Smooth muscle cell (in vitro differentiated cells): Measurements from ENCODE around the gene CRB1. TPM values are rescaled to one million over a fixed set of nuclear protein-coding genes. Genes with fewer than 3 reads are reported as not detected.
A peak's percentile ranks its signal among the peaks of the same experiment; 100 is the strongest.

Experiments used
- DNase-seq: peaks from one replicate; lab custom pipeline; 2025; ENCODE audit not compliant: unreplicated experiment; lab: John Stamatoyannopoulos, UW
- H2AFZ ChIP-seq: fragments of 200-600 bp; sonication (generic); 2 replicates; pipeline ENCODE4 v1.6.0; 2016; ENCODE audit warnings: antibody characterized with exemption, low read depth, mild to moderate bottlenecking
- H3F3A ChIP-seq: fragments of 200-600 bp; sonication (generic); 2 replicates; pipeline ENCODE4 v1.6.0; 2017; ENCODE audit warnings: antibody characterized with exemption, low read depth
- H3K27ac ChIP-seq: fragments of 200-600 bp; sonication (generic); 2 replicates; pipeline ENCODE4 v1.5.1; 2016; ENCODE audit warnings: low read depth, mild to moderate bottlenecking
- H3K27me3 ChIP-seq: fragments of 200-600 bp; sonication (generic); 2 replicates; pipeline ENCODE4 v1.6.1; 2016; ENCODE audit warnings: low read depth, mild to moderate bottlenecking
- H3K36me3 ChIP-seq: fragments of 200-600 bp; sonication (generic); 2 replicates; pipeline ENCODE4 v1.5.1; 2016; ENCODE audit warnings: low read depth
- H3K4me1 ChIP-seq: fragments of 200-600 bp; sonication (generic); 2 replicates; pipeline ENCODE4 v1.5.1; 2016; ENCODE audit warnings: low read depth
- H3K4me2 ChIP-seq: fragments of 200-600 bp; sonication (generic); 2 replicates; pipeline ENCODE4 v1.6.0; 2016; ENCODE audit warnings: mild to moderate bottlenecking
- H3K4me3 ChIP-seq: fragments of 200-600 bp; sonication (generic); 2 replicates; pipeline ENCODE4 v1.5.1; 2016; ENCODE audit warnings: mild to moderate bottlenecking
- H3K79me2 ChIP-seq: fragments of 200-600 bp; sonication (generic); 2 replicates; pipeline ENCODE4 v1.6.0; 2016; ENCODE audit warnings: low read depth, mild to moderate bottlenecking
- H3K9ac ChIP-seq: fragments of 200-600 bp; sonication (generic); 2 replicates; pipeline ENCODE4 v1.6.0; 2016; ENCODE audit warnings: low read depth
- H3K9me3 ChIP-seq: fragments of 200-600 bp; sonication (generic); replicated peaks from 2 replicates; pipeline ENCODE4 v1.5.1; 2016; ENCODE audit warnings: low read depth
- H4K20me1 ChIP-seq: fragments of 200-600 bp; sonication (generic); 2 replicates; pipeline ENCODE4 v1.6.0; 2016; ENCODE audit warnings: low read depth
- CTCF ChIP-seq: fragments of 200-600 bp; sonication (generic); IDR thresholded peaks from 2 replicates; pipeline ENCODE4 v1.5.1; 2017; ENCODE audit warnings: borderline replicate concordance, mild to moderate bottlenecking, antibody characterized with exemption; ENCODE audit not compliant: insufficient read depth, poor library complexity, severe bottlenecking
- whole genome bisulfite sequencing: methylation state at CpG from one replicate; pipeline ENCODE4 v1.1.7; 2016; ENCODE audit warnings: low lambda C conversion rate; 5-methylcytosine and 5-hydroxymethylcytosine counted together
- polyA plus RNA-seq: library from polyadenylated mRNA; unstranded; fragments of >200 nt; fragmentation: Nextera tagmentation; extraction: Ambion mirVana; gene quantifications from 2 replicates; pipeline ENCODE4 v1.2.1, GENCODE V29; 2016
- total RNA-seq: library from RNA; depleted of rRNA; stranded (reverse); fragments of >200 nt; gene quantifications from 2 replicates; pipeline ENCODE4 v1.2.3, GENCODE V29; 2014

Gene CRB1
- total and polyA plus RNA-seq, 2 experiments from 2014 or later, result under 0.01 TPM; not detected in 1

DNA sequence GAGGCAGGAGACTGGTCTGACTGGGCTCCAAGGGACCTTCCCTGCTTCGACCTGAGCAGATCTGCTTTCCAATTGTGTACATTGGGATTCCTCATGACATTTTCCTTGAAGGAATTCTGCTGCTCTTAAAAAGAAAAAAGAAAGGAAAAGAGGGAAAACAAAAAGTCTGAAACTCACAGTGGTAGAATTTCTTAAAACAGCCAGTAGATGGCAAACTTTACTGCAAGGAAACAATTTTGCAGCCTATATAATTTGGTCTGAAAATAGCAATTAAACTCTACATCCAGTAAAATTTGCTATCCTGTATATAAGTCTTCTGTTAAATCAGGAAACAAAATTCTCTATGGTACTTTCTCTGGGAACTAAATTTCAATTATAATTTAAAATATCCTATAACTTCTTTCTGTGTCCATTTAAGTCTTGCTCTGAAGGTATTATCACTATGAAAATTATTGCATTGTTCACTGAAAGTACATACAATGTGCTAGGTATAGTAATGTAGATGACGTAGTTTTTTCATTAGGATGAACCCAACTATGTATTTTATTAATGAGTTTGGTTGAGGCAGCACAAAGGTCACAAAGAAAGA, 59.8 kb downstream of the CRB1 start:
- TF ChIP-seq CTCF, result peak; percentile 61
- WGBS, result 19% methylated on average over 2 of the region's 2 CpGs
- H3K36me3 ChIP-seq, result no peaks in the 10 kb centered on the region
- H3K27ac ChIP-seq, result no peak overlapping the region
- no peaks in the 10 kb centered on the region for H3K79me2 ChIP-seq
- no peaks in the 10 kb centered on the region for H3K27me3 ChIP-seq
- H2AFZ ChIP-seq, result no peak overlapping the region
- no peaks in the 10 kb centered on the region for H3K4me1 ChIP-seq
- DNase-seq, result no peak
- H3K4me2 ChIP-seq, result no peak overlapping the region
- no peaks in the 10 kb centered on the region for H3K9me3 ChIP-seq
- H3F3A ChIP-seq, result no peaks in the 10 kb centered on the region
- H3K9ac ChIP-seq, result no peak overlapping the region
- H3K4me3 ChIP-seq, result no peak overlapping the region
- H4K20me1 ChIP-seq, result no peaks in the 10 kb centered on the region

DNA sequence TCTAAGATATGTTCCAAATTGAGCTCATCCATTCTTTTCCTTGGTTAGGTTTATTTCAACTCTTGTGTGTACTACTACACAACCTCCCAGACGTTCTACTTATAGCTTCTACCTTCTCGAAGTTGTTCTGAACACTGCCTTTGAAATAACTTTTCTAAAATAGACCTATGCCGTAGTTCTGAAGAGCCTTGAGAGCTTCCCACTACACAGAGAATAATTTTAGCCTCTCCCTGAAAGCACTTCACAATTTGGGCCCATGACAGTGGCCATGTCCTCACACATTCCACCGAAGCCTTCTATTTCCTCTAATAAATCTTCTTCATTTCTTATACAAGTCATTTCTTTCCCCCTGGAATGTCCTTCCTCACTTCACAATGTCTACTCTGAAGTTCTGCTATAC, 62.2 kb downstream of the CRB1 start:
- Histone ChIP-seq H3K4me3 (no peak overlapping the region), H3K27me3 (no peaks in the 10 kb centered on the region), H3K4me2 (no peak overlapping the region), H3K4me1 (no peaks in the 10 kb centered on the region), H3K79me2 (no peaks in the 10 kb centered on the region), H3K27ac (no peak overlapping the region), H3K36me3 (no peaks in the 10 kb centered on the region), H2AFZ (no peak overlapping the region), H3F3A (no peaks in the 10 kb centered on the region), H3K9me3 (no peaks in the 10 kb centered on the region), H4K20me1 (no peaks in the 10 kb centered on the region), H3K9ac (no peak overlapping the region)
- no peak for DNase-seq
- no peak for TF ChIP-seq CTCF
- WGBS, result 88% methylated on average over 4 of the region's 4 CpGs

DNA sequence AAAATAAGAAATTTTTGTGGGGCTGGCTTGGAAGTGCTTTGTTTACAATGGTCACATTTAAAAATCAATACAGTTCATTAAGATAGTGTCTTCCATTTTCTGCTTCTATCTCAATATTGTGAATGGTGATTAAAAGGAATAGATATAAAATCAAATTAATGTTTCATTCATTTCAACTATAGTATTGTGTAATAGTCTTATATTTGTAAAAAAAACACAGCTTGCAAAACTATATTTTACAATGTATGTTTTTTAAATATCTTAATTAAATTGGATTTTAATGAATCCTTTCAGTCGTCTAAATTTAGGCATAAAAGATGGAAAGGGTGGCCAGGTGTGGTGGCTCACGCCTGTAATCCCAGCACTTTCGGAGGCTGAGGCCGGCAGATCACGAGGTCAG, 63.5 kb downstream of the CRB1 start:
- Histone ChIP-seq H3K27ac (no peak overlapping the region), H4K20me1 (no peaks in the 10 kb centered on the region), H3F3A (no peaks in the 10 kb centered on the region), H3K9ac (no peak overlapping the region), H3K79me2 (no peaks in the 10 kb centered on the region), H2AFZ (no peak overlapping the region), H3K27me3 (no peaks in the 10 kb centered on the region), H3K4me2 (no peak overlapping the region), H3K9me3 (no peaks in the 10 kb centered on the region), H3K36me3 (no peaks in the 10 kb centered on the region), H3K4me3 (no peak overlapping the region), H3K4me1 (no peaks in the 10 kb centered on the region)
- DNase-seq, result no peak
- WGBS, result 92% methylated on average over 5 of the region's 5 CpGs
- TF ChIP-seq CTCF, result no peak

GRCh38 chr1:197333041-197333440, 65.0 kb downstream of the CRB1 start:
- Histone ChIP-seq H3K79me2 (no peaks in the 10 kb centered on the region), H4K20me1 (no peaks in the 10 kb centered on the region), H3K27ac (no peak overlapping the region), H3K4me3 (no peak overlapping the region), H3F3A (no peaks in the 10 kb centered on the region), H3K4me1 (no peaks in the 10 kb centered on the region), H2AFZ (no peak overlapping the region), H3K9ac (no peak overlapping the region), H3K4me2 (no peak overlapping the region), H3K36me3 (no peaks in the 10 kb centered on the region), H3K27me3 (no peaks in the 10 kb centered on the region), H3K9me3 (no peaks in the 10 kb centered on the region)
- no peak for DNase-seq
- 92% methylated on average over 1 of the region's 1 CpG for WGBS
- TF ChIP-seq CTCF, result no peak
